Fibroblast of mammary gland (primary cell): ENCODE data around the gene ARHGAP10.
A peak's percentile ranks its signal among the peaks of the same experiment; 100 is the strongest.

Experiments
- DNase-seq: peaks from one replicate; pipeline ENCODE4 v3.0.0-alpha.2; 2010; ENCODE audit warnings: low read depth
- H3K4me3 ChIP-seq: 2 replicates; pipeline ENCODE4 v1.5.1; 2011; ENCODE audit warnings: low read depth, mild to moderate bottlenecking, low read length, moderate library complexity; ENCODE audit not compliant: control insufficient read depth
- TF ChIP-seq, protein P1 (sequence below): conservative IDR thresholded peaks from 2 replicates; pipeline ENCODE4 v1.5.1; 2011; ENCODE audit warnings: low read depth, low read length, inconsistent platforms; ENCODE audit not compliant: control insufficient read depth, insufficient read depth

The ARHGAP10 gene

GRCh38 chr4:147754037-147754445 is 22.2 kb downstream of the ARHGAP10 start:
- TF ChIP-seq, protein P1, sequence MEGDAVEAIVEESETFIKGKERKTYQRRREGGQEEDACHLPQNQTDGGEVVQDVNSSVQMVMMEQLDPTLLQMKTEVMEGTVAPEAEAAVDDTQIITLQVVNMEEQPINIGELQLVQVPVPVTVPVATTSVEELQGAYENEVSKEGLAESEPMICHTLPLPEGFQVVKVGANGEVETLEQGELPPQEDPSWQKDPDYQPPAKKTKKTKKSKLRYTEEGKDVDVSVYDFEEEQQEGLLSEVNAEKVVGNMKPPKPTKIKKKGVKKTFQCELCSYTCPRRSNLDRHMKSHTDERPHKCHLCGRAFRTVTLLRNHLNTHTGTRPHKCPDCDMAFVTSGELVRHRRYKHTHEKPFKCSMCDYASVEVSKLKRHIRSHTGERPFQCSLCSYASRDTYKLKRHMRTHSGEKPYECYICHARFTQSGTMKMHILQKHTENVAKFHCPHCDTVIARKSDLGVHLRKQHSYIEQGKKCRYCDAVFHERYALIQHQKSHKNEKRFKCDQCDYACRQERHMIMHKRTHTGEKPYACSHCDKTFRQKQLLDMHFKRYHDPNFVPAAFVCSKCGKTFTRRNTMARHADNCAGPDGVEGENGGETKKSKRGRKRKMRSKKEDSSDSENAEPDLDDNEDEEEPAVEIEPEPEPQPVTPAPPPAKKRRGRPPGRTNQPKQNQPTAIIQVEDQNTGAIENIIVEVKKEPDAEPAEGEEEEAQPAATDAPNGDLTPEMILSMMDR, result no peak
- DNase-seq, result peak; percentile 92
- H3K4me3 ChIP-seq, result no peak overlapping the region

DNA sequence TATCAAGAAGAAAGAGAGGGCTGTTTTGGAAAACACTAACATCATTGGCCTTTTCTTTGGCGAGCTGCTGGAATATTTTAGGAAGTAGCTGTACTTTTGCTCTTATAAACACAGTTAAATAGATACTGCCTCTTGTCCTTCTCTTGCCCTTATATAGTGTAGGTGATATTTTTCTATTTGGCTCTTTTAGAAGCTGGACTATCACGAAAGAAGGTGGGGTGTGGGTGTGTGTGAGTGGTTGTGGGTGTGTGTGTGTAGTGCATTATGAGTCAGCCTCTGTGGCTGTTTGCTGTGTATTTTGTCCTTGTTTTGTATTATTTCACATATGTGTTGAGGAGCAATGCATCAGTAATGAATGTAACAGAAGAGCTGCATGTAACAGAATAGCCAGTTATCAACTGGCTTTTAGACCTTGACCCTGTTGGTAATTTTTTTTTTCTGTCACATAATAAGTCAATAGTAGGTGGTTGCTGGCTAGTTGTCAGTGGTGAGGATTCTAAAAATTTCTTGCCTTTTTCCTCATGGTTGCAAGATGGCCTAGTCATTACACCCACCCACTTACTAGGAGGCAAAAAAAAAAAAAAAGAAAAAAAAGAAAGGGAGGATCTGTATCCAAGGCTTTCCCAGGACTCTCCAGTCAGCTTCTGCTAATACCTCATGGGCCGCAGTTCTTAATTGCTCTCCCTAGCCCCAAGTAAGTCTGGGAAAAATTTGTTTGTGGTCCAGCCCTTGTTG is 23.8 kb downstream of the ARHGAP10 start:
- TF ChIP-seq, protein P1, result no peak
- peak; percentile 83 for DNase-seq
- no peak overlapping the region for H3K4me3 ChIP-seq

GRCh38 chr4:147756417-147756816 is 24.5 kb downstream of the ARHGAP10 start:
- no peak for DNase-seq
- TF ChIP-seq, protein P1, result no peak
- H3K4me3 ChIP-seq, result no peak overlapping the region

- TF ChIP-seq, protein P1, result no peak
Observed at GRCh38 chr4:147760176-147760575, 28.3 kb downstream of the ARHGAP10 start.

DNA sequence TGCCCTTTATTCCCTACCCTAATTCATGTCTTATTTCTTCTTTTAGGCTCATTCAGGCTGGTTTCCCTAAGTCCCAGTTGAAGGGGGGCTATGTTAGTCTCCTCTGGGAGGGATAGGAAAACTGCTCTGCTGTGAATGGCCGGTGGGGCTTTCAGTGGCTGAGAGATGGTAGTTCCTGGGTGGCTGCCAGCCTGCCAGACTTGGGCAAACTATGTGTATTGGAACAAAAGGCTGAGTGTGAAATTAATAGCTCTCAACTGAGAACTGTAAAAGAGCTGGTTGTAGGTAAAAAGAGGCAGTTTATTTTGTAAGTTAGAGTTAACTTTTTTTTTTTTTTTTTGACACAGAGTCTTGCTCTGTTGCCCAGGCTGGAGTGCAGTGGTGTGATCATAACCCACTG is 28.8 kb downstream of the ARHGAP10 start:
- DNase-seq, result no peak
- H3K4me3 ChIP-seq, result no peak overlapping the region
- TF ChIP-seq, protein P1, result no peak

More at GRCh38 chr4:147760176-147760575, 28.3 kb downstream of the ARHGAP10 start:
- H3K4me3 ChIP-seq, result no peak overlapping the region
- no peak for DNase-seq

DNA sequence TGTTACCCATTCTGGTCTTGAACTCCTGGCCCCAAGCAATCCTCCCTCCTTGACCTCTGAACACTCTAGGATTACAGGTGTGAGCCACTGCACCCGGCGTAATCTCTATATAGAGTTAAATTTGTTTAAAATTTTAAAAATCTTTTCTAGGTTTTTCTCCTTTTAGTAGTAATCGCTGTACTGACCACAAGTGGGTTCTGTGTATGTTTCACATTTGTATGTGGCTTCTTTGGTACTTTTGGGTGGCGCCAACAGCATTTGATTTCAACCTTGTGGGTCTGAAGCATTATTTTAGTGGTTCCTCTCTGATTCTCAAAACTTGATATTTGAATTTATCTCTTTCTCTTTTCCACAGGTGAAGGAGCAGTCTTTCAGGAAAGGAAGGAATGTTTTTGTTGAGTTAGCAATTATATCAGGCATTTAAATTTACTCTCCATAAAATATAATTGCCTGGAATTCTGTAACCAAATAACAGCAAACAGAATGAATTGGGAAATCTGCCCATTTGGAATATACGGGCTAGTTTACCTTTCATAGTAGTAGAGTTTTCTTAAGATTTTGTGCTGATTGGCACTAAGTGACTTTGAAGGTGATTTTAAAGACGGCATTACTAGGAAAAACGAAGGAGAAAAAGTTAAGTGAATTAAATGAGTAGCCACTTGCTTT is 29.5 kb downstream of the ARHGAP10 start:
- DNase-seq, result no peak
- no peak overlapping the region for H3K4me3 ChIP-seq
- TF ChIP-seq, protein P1, result no peak
